Activated naive CD8-positive, alpha-beta T cell treated with anti-CD3 and anti-CD28 coated beads, Interleukin-2, amount 50 U/mL, for 24 hours (primary cell): ENCODE data around the gene KIAA1755.

Experiments
- ATAC-seq: fragments of 150-1000 bp; cut with Tn5 transposase; one replicate; pipeline ENCODE4 v1.10.0; 2021
- DNase-seq: peaks from one replicate; pipeline ENCODE4 v3.0.0; 2021
- H3K27ac Mint-ChIP-seq: one replicate; pipeline ENCODE4 v1.8.0; 2021; ENCODE audit warnings: mild to moderate bottlenecking, mixed read lengths
- H3K27me3 Mint-ChIP-seq: one replicate; pipeline ENCODE4 v1.8.0; 2021; ENCODE audit warnings: mixed read lengths
- H3K36me3 Mint-ChIP-seq: one replicate; pipeline ENCODE4 v1.8.0; 2021; ENCODE audit warnings: low read depth, mixed read lengths
- H3K4me1 Mint-ChIP-seq: one replicate; pipeline ENCODE4 v1.8.0; 2021; ENCODE audit warnings: mixed read lengths
- H3K4me3 Mint-ChIP-seq: one replicate; pipeline ENCODE4 v1.8.0; 2021; ENCODE audit warnings: mild to moderate bottlenecking, moderate library complexity, mixed read lengths
- H3K9me3 Mint-ChIP-seq: one replicate; pipeline ENCODE4 v1.8.0; 2021; ENCODE audit warnings: mixed read lengths

The KIAA1755 gene

GRCh38 chr20:38203337-38203980 is 57.1 kb downstream of the KIAA1755 start:
- no peak for ATAC-seq
- no peak overlapping the region for H3K27ac Mint-ChIP-seq
- H3K27me3 Mint-ChIP-seq = peaks cover 7% of the 10 kb centered on the region
- no peak overlapping the region for H3K4me3 Mint-ChIP-seq
- DNase-seq = no peak
- no peaks in the 10 kb centered on the region for H3K9me3 Mint-ChIP-seq
- H3K4me1 Mint-ChIP-seq = no peaks in the 10 kb centered on the region
- no peaks in the 10 kb centered on the region for H3K36me3 Mint-ChIP-seq

- no peaks in the 10 kb centered on the region for H3K36me3 Mint-ChIP-seq
- no peak for DNase-seq
- peaks cover 5% of the 10 kb centered on the region for H3K27me3 Mint-ChIP-seq
- no peaks in the 10 kb centered on the region for H3K4me1 Mint-ChIP-seq
- H3K27ac Mint-ChIP-seq = no peak overlapping the region
- H3K9me3 Mint-ChIP-seq = no peaks in the 10 kb centered on the region
- no peak for ATAC-seq
- no peak overlapping the region for H3K4me3 Mint-ChIP-seq
Measured at GRCh38 chr20:38202982-38203293, 57.6 kb downstream of the KIAA1755 start.

- ATAC-seq = no peak
- DNase-seq = no peak
- no peaks in the 10 kb centered on the region for H3K4me1 Mint-ChIP-seq
- H3K9me3 Mint-ChIP-seq = no peaks in the 10 kb centered on the region
- no peak overlapping the region for H3K4me3 Mint-ChIP-seq
- no peak overlapping the region for H3K27ac Mint-ChIP-seq
- peaks cover 5% of the 10 kb centered on the region for H3K27me3 Mint-ChIP-seq
- no peaks in the 10 kb centered on the region for H3K36me3 Mint-ChIP-seq
Measured at GRCh38 chr20:38202153-38202981, 58.2 kb downstream of the KIAA1755 start.

GRCh38 chr20:38201356-38201755 is 59.2 kb downstream of the KIAA1755 start:
- no peaks in the 10 kb centered on the region for H3K4me1 Mint-ChIP-seq
- no peak for ATAC-seq
- no peaks in the 10 kb centered on the region for H3K9me3 Mint-ChIP-seq

GRCh38 chr20:38200646-38201045 is 59.9 kb downstream of the KIAA1755 start:
- H3K36me3 Mint-ChIP-seq = no peaks in the 10 kb centered on the region
- H3K4me3 Mint-ChIP-seq = no peak overlapping the region
- no peak for ATAC-seq
- no peaks in the 10 kb centered on the region for H3K4me1 Mint-ChIP-seq
- DNase-seq = no peak
- no peak overlapping the region for H3K27ac Mint-ChIP-seq
- H3K27me3 Mint-ChIP-seq = peaks cover 5% of the 10 kb centered on the region
- H3K9me3 Mint-ChIP-seq = no peaks in the 10 kb centered on the region

More at GRCh38 chr20:38201356-38201755, 59.2 kb downstream of the KIAA1755 start:
- no peak overlapping the region for H3K27ac Mint-ChIP-seq
- H3K27me3 Mint-ChIP-seq = peaks cover 2% of the 10 kb centered on the region
- DNase-seq = no peak
- H3K36me3 Mint-ChIP-seq = no peaks in the 10 kb centered on the region
- no peak overlapping the region for H3K4me3 Mint-ChIP-seq

GRCh38 chr20:38199501-38200390 is 60.8 kb downstream of the KIAA1755 start:
- H3K4me3 Mint-ChIP-seq = no peak overlapping the region
- no peaks in the 10 kb centered on the region for H3K9me3 Mint-ChIP-seq
- DNase-seq = no peak
- H3K4me1 Mint-ChIP-seq = no peaks in the 10 kb centered on the region
- peaks cover 5% of the 10 kb centered on the region for H3K27me3 Mint-ChIP-seq
- H3K27ac Mint-ChIP-seq = no peak overlapping the region
- H3K36me3 Mint-ChIP-seq = no peaks in the 10 kb centered on the region
- ATAC-seq = no peak

- H3K4me3 Mint-ChIP-seq = no peak overlapping the region
- no peak overlapping the region for H3K27ac Mint-ChIP-seq
- ATAC-seq = no peak
- DNase-seq = no peak
- H3K9me3 Mint-ChIP-seq = peaks cover 6% of the 10 kb centered on the region
- peaks cover 5% of the 10 kb centered on the region for H3K27me3 Mint-ChIP-seq
- H3K36me3 Mint-ChIP-seq = no peaks in the 10 kb centered on the region
- H3K4me1 Mint-ChIP-seq = no peaks in the 10 kb centered on the region
Measured at GRCh38 chr20:38198238-38198861, 62.2 kb downstream of the KIAA1755 start.

GRCh38 chr20:38197619-38198018 is 62.9 kb downstream of the KIAA1755 start:
- H3K36me3 Mint-ChIP-seq = no peaks in the 10 kb centered on the region
- peaks cover 5% of the 10 kb centered on the region for H3K27me3 Mint-ChIP-seq
- DNase-seq = no peak
- peaks cover 6% of the 10 kb centered on the region for H3K9me3 Mint-ChIP-seq
- H3K4me3 Mint-ChIP-seq = no peak overlapping the region
- H3K4me1 Mint-ChIP-seq = no peaks in the 10 kb centered on the region
- ATAC-seq = no peak
- H3K27ac Mint-ChIP-seq = no peak overlapping the region

GRCh38 chr20:38197217-38197616 is 63.3 kb downstream of the KIAA1755 start:
- ATAC-seq (no peak), DNase-seq (no peak)
- peaks cover 6% of the 10 kb centered on the region for H3K9me3 Mint-ChIP-seq
- H3K27ac Mint-ChIP-seq = no peak overlapping the region
- H3K27me3 Mint-ChIP-seq = peaks cover 5% of the 10 kb centered on the region
- H3K4me3 Mint-ChIP-seq = no peak overlapping the region
- H3K36me3 Mint-ChIP-seq = no peaks in the 10 kb centered on the region
- no peaks in the 10 kb centered on the region for H3K4me1 Mint-ChIP-seq

GRCh38 chr20:38196592-38196991 is 63.9 kb downstream of the KIAA1755 start:
- ATAC-seq (no peak), DNase-seq (no peak)
- Mint-ChIP-seq H3K27ac (no peak overlapping the region), H3K36me3 (no peaks in the 10 kb centered on the region), H3K4me1 (no peaks in the 10 kb centered on the region), H3K9me3 (peaks cover 6% of the 10 kb centered on the region), H3K27me3 (peaks cover 6% of the 10 kb centered on the region), H3K4me3 (no peak overlapping the region)

- no peak overlapping the region for H3K4me3 Mint-ChIP-seq
- ATAC-seq = no peak
- H3K27ac Mint-ChIP-seq = no peak overlapping the region
- DNase-seq = no peak
- H3K9me3 Mint-ChIP-seq = peaks cover 6% of the 10 kb centered on the region
- no peaks in the 10 kb centered on the region for H3K4me1 Mint-ChIP-seq
- H3K36me3 Mint-ChIP-seq = no peaks in the 10 kb centered on the region
- H3K27me3 Mint-ChIP-seq = peaks cover 10% of the 10 kb centered on the region
Measured at GRCh38 chr20:38196076-38196475, 64.5 kb downstream of the KIAA1755 start.

- ATAC-seq (no peak), DNase-seq (no peak)
- Mint-ChIP-seq H3K27me3 (peaks cover 10% of the 10 kb centered on the region), H3K27ac (no peak overlapping the region), H3K9me3 (peaks cover 6% of the 10 kb centered on the region), H3K4me3 (no peak overlapping the region), H3K36me3 (no peaks in the 10 kb centered on the region), H3K4me1 (no peaks in the 10 kb centered on the region)
Measured at GRCh38 chr20:38195521-38195920, 65.0 kb downstream of the KIAA1755 start.

GRCh38 chr20:38194971-38195504 is 65.5 kb downstream of the KIAA1755 start:
- H3K4me3 Mint-ChIP-seq = no peak overlapping the region
- no peak for DNase-seq
- no peak for ATAC-seq
- no peaks in the 10 kb centered on the region for H3K36me3 Mint-ChIP-seq
- H3K4me1 Mint-ChIP-seq = no peaks in the 10 kb centered on the region
- peaks cover 10% of the 10 kb centered on the region for H3K27me3 Mint-ChIP-seq
- H3K9me3 Mint-ChIP-seq = peaks cover 6% of the 10 kb centered on the region
- no peak overlapping the region for H3K27ac Mint-ChIP-seq

GRCh38 chr20:38193586-38194105 is 66.9 kb downstream of the KIAA1755 start:
- no peaks in the 10 kb centered on the region for H3K4me1 Mint-ChIP-seq
- ATAC-seq (no peak), DNase-seq (no peak)
- H3K27ac Mint-ChIP-seq = no peak overlapping the region
- H3K9me3 Mint-ChIP-seq = peaks cover 6% of the 10 kb centered on the region
- H3K27me3 Mint-ChIP-seq = peaks cover 8% of the 10 kb centered on the region
- H3K4me3 Mint-ChIP-seq = no peak overlapping the region
- no peaks in the 10 kb centered on the region for H3K36me3 Mint-ChIP-seq
